Breast epithelium (tissue), 4 donors: ENCODE results near the gene KLK4. TPM values are rescaled to one million over a fixed set of nuclear protein-coding genes. Genes with fewer than 3 reads are reported as not detected.

ENCODE experiments used
- DNase-seq, 2 donors: peaks; one replicate each; pipeline ENCODE4 v3.0.0-alpha.2; 2019; ENCODE audit warnings: low spot score in 2 of 2
- H3K27ac ChIP-seq, 2 donors: fragments of 200-600 bp; sonication (generic) in 1 of 2; one replicate each; pipeline ENCODE4 v1.5.1; 2016 to 2019; ENCODE audit warnings: mild to moderate bottlenecking in 1 of 2
- H3K27me3 ChIP-seq, 2 donors: fragments of 200-600 bp; sonication (generic) in 1 of 2; one replicate each; pipeline versions ENCODE4 v1.5.1 to v1.6.0; 2017 to 2019; ENCODE audit warnings: control low read depth in 1 of 2, mild to moderate bottlenecking in 1 of 2
- H3K36me3 ChIP-seq: fragments of 200-600 bp; one replicate; pipeline ENCODE4 v1.5.1; 2019
- H3K4me1 ChIP-seq, 2 donors: fragments of 200-600 bp; sonication (generic); one replicate each; pipeline ENCODE4 v1.5.1; 2016 to 2019; ENCODE audit warnings: control low read depth in 1 of 2
- H3K4me3 ChIP-seq, 3 donors: fragments of 200-600 bp; sonication (generic); 1 replicate in 2 of 3; 2 replicates in 1 of 3; pipeline ENCODE4 v1.5.1; 2016 to 2019; ENCODE audit warnings: mild to moderate bottlenecking in 3 of 3, moderate library complexity in 2 of 3
- H3K9me3 ChIP-seq, 2 donors: fragments of 200-600 bp; sonication (generic) in 1 of 2; one replicate each; pipeline ENCODE4 v1.5.1; 2016 to 2019; ENCODE audit warnings: control low read depth in 1 of 2
- POLR2A ChIP-seq: fragments of 450-650 bp; IDR thresholded peaks from one replicate; pipeline ENCODE4 v1.6.1; 2016; ENCODE audit warnings: antibody characterized with exemption, mild to moderate bottlenecking, moderate library complexity
- POLR2AphosphoS5 ChIP-seq, 3 donors: sonication (generic); formaldehyde crosslinking; IDR thresholded peaks; one replicate each; pipeline ENCODE4 v1.6.1; 2017; ENCODE audit warnings: antibody characterized with exemption in 3 of 3
- intact Hi-C: fragments of 100-400 bp; cut with DNase I; formaldehyde crosslinking; loops from one replicate; pipeline ENCODE4 v1.15.1; 2023; ENCODE audit warnings: low total_unique reads
- total RNA-seq, 3 donors: library from RNA; depleted of rRNA; stranded (reverse); fragments of >200 nt; gene quantifications; one replicate each; pipeline ENCODE4 v1.1.0, GENCODE V29; 2016
- TF ChIP-seq, protein P1 (sequence below), 3 donors: fragments of 450-650 bp; IDR thresholded peaks; one replicate each; pipeline ENCODE4 v1.5.1; 2016 to 2017; ENCODE audit warnings: antibody characterized with exemption in 3 of 3, mild to moderate bottlenecking in 3 of 3, moderate library complexity in 3 of 3

Gene KLK4
- total RNA-seq, 3 donors from 2014 or later, result not detected

- no peaks in the 10 kb centered on the region for H3K4me1 ChIP-seq
- no peak overlapping the region for H3K27ac ChIP-seq
- TF ChIP-seq POLR2A (no peak), POLR2AphosphoS5 (IDR thresholded peaks at IDR 0.05) (no peak)
- TF ChIP-seq, protein P1, sequence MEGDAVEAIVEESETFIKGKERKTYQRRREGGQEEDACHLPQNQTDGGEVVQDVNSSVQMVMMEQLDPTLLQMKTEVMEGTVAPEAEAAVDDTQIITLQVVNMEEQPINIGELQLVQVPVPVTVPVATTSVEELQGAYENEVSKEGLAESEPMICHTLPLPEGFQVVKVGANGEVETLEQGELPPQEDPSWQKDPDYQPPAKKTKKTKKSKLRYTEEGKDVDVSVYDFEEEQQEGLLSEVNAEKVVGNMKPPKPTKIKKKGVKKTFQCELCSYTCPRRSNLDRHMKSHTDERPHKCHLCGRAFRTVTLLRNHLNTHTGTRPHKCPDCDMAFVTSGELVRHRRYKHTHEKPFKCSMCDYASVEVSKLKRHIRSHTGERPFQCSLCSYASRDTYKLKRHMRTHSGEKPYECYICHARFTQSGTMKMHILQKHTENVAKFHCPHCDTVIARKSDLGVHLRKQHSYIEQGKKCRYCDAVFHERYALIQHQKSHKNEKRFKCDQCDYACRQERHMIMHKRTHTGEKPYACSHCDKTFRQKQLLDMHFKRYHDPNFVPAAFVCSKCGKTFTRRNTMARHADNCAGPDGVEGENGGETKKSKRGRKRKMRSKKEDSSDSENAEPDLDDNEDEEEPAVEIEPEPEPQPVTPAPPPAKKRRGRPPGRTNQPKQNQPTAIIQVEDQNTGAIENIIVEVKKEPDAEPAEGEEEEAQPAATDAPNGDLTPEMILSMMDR (IDR thresholded peaks at IDR 0.05), result no peak
- H3K36me3 ChIP-seq, result no peaks in the 10 kb centered on the region
- DNase-seq, result no peak
- H3K27me3 ChIP-seq, result peaks cover 0 to 4% of the 10 kb centered on the region in 2 donors
- H3K4me3 ChIP-seq, result no peak overlapping the region
- intact Hi-C loops, result no loop called here
- H3K9me3 ChIP-seq, result no peaks in the 10 kb centered on the region
Measured at GRCh38 chr19:50925734-50926133, 14.5 kb upstream of the KLK4 start.

- H3K27me3 ChIP-seq, result no peaks in the 10 kb centered on the region
- H3K36me3 ChIP-seq, result no peaks in the 10 kb centered on the region
- TF ChIP-seq, protein P1 (IDR thresholded peaks at IDR 0.05), result no peak
- no peaks in the 10 kb centered on the region for H3K9me3 ChIP-seq
- H3K4me3 ChIP-seq, result no peak overlapping the region
- H3K4me1 ChIP-seq, result no peaks in the 10 kb centered on the region
- no peak overlapping the region for H3K27ac ChIP-seq
- intact Hi-C loops, result no loop called here
- DNase-seq, result no peak
Measured at GRCh38 chr19:50924586-50924985, 13.4 kb upstream of the KLK4 start.

GRCh38 chr19:50922317-50922853 lies 11.2 kb upstream of the KLK4 start:
- intact Hi-C loops, result no loop called here
- no peaks in the 10 kb centered on the region for H3K27me3 ChIP-seq
- peak; percentile 60 to 72 for DNase-seq

GRCh38 chr19:50921426-50922316 lies 10.5 kb upstream of the KLK4 start:
- Histone ChIP-seq H3K27me3 (no peaks in the 10 kb centered on the region), H3K4me3 (no peak overlapping the region), H3K4me1 (no peaks in the 10 kb centered on the region), H3K27ac (peak overlapping the region in 1 of 2 donors; percentile 38), H3K36me3 (no peaks in the 10 kb centered on the region), H3K9me3 (no peaks in the 10 kb centered on the region)
- TF ChIP-seq POLR2AphosphoS5 (IDR thresholded peaks at IDR 0.05) (no peak), POLR2A (no peak)
- TF ChIP-seq, protein P1 (IDR thresholded peaks at IDR 0.05), result no peak
- DNase-seq, result no peak
- intact Hi-C loops, result no loop called here

More at GRCh38 chr19:50922317-50922853, 11.2 kb upstream of the KLK4 start:
- TF ChIP-seq, protein P1 (IDR thresholded peaks at IDR 0.05), result peak; percentile 73 to 80 (median 77)
- TF ChIP-seq POLR2AphosphoS5 (IDR thresholded peaks at IDR 0.05), result no peak
- Histone ChIP-seq H3K9me3 (no peaks in the 10 kb centered on the region), H3K27ac (peak overlapping the region in 1 of 2 donors; percentile 2), H3K36me3 (no peaks in the 10 kb centered on the region), H3K4me3 (no peak overlapping the region), H3K4me1 (no peaks in the 10 kb centered on the region)

GRCh38 chr19:50916069-50916468 lies 4.9 kb upstream of the KLK4 start:
- DNase-seq, result no peak
- Histone ChIP-seq H3K9me3 (no peaks in the 10 kb centered on the region), H3K4me1 (no peaks in the 10 kb centered on the region), H3K4me3 (no peak overlapping the region), H3K36me3 (no peaks in the 10 kb centered on the region), H3K27me3 (peaks cover 2 to 34% of the 10 kb centered on the region in 2 donors), H3K27ac (no peak overlapping the region)
- TF ChIP-seq POLR2A (no peak), POLR2AphosphoS5 (IDR thresholded peaks at IDR 0.05) (no peak)
- TF ChIP-seq, protein P1 (IDR thresholded peaks at IDR 0.05), result no peak
- intact Hi-C loops, result no loop called here
